ENCODE data around the gene UROD. TPM values are rescaled to one million over a fixed set of nuclear protein-coding genes. Genes with fewer than 3 reads are reported as not detected.
"Not testable (repeated sequence)": the region's sequence is repeated elsewhere in the genome, so short reads cannot be mapped to it uniquely, and the experiment has no call there.

Gene UROD
- total RNA-seq, 4 donors from 2014 or later: 45.4 to 65.9 (median 57.2) TPM

- Histone ChIP-seq H3K9me3 (no peaks in the 10 kb centered on the region), H3K36me3 (peaks cover 3% of the 10 kb centered on the region), H3K27ac (no peak overlapping the region), H3K27me3 (no peaks in the 10 kb centered on the region), H3K4me1 (no peaks in the 10 kb centered on the region), H3K4me3 (no peak overlapping the region)
- 66% methylated on average over 2 of the region's 2 CpGs for WGBS
- DNase-seq (ENCODE audit: low spot score in 2 of 2): no peak
- TF ChIP-seq EP300 (IDR thresholded peaks at IDR 0.05): no peak
- no peak for TF ChIP-seq POLR2AphosphoS5 (IDR thresholded peaks at IDR 0.05)
- TF ChIP-seq CTCF (IDR thresholded peaks at IDR 0.05): no peak
- no peak for TF ChIP-seq POLR2A (IDR thresholded peaks at IDR 0.05)
Measured at GRCh38 chr1:45059829-45060228, 47.8 kb downstream of the UROD start.

- not testable (repeated sequence) for H3K4me3 ChIP-seq; H3K9me3 ChIP-seq; H3K4me1 ChIP-seq; H3K36me3 ChIP-seq; DNase-seq (ENCODE audit: low spot score in 2 of 2); H3K27me3 ChIP-seq; H3K27ac ChIP-seq
- WGBS: 93% methylated on average over 4 of the region's 4 CpGs
Measured at GRCh38 chr1:45062463-45062862, 50.4 kb downstream of the UROD start.

GRCh38 chr1:45065083-45065482 is 53.0 kb downstream of the UROD start:
- Histone ChIP-seq H3K27me3 (no peaks in the 10 kb centered on the region), H3K4me3 (no peak overlapping the region), H3K36me3 (no peaks in the 10 kb centered on the region), H3K9me3 (no peaks in the 10 kb centered on the region), H3K4me1 (no peaks in the 10 kb centered on the region), H3K27ac (no peak overlapping the region)
- WGBS: 59% methylated on average over 2 of the region's 2 CpGs
- no peak for DNase-seq (ENCODE audit: low spot score in 2 of 2)
- no peak for TF ChIP-seq CTCF (IDR thresholded peaks at IDR 0.05)
- TF ChIP-seq POLR2AphosphoS5 (IDR thresholded peaks at IDR 0.05): no peak
- no peak for TF ChIP-seq EP300 (IDR thresholded peaks at IDR 0.05)
- TF ChIP-seq POLR2A (IDR thresholded peaks at IDR 0.05): no peak

Other genes with a start within 250 kb of the UROD start
- gene RPS8, start 236.7 kb upstream of the UROD start, total RNA-seq: 1,000 to 10,000 TPM; 1,858 to 3,271 (median 2,807) TPM
- under 1 TPM in 3 of 4 donors, not detected in 1; 0.30 to 0.72 (median 0.30) TPM for gene BEST4, start 224.1 kb upstream of the UROD start, total RNA-seq
- 100 to 1,000 TPM in 2 of 4 donors, 10 to 100 TPM in 2; 63.7 to 135 (median 91.1) TPM for gene PLK3, start 211.9 kb upstream of the UROD start, total RNA-seq
- gene DYNLT4, start 204.9 kb upstream of the UROD start, total RNA-seq: not detected
- gene BTBD19, start 203.7 kb upstream of the UROD start, total RNA-seq: 1 to 10 TPM; 1.2 to 7.3 (median 4.4) TPM
- gene PTCH2, start 169.0 kb upstream of the UROD start, total RNA-seq: 1 to 10 TPM; 1.2 to 2.4 (median 1.5) TPM
- gene EIF2B3, start 25.7 kb upstream of the UROD start, total RNA-seq: 10 to 100 TPM; 14.1 to 20.8 (median 19.6) TPM
- gene HECTD3, start 930 bp upstream of the UROD start, total RNA-seq: 10 to 100 TPM; 37.8 to 65.5 (median 56.8) TPM
- gene ZSWIM5, start 194.4 kb downstream of the UROD start, total RNA-seq: 1 to 10 TPM; 1.9 to 3.5 (median 2.8) TPM